IgD-negative memory B cell (primary cell): ENCODE results near the gene NUDCD2. TPM values are rescaled to one million over a fixed set of nuclear protein-coding genes. Genes with fewer than 3 reads are reported as not detected.

Experiments
- polyA plus RNA-seq: library from polyadenylated mRNA; unstranded; fragments of 300-500 nt; fragmentation: Illumina TruSeq; gene quantifications from one replicate; pipeline ENCODE4 v1.2.3, GENCODE V29; 2021

The NUDCD2 gene
- polyA plus RNA-seq, 1 donor from 2014 or later, result 39.4 TPM

Other genes with a start within 250 kb of the NUDCD2 start
- gene CCNG1, start 22.5 kb downstream of the NUDCD2 start, polyA plus RNA-seq, result 100.0 TPM
- not detected for gene HMMR, start 530 bp upstream of the NUDCD2 start, polyA plus RNA-seq
- gene MAT2B, start 45.5 kb upstream of the NUDCD2 start, polyA plus RNA-seq, result 234 TPM